GM12878 (cell line): ENCODE data around the gene TCOF1. TPM values are rescaled to one million over a fixed set of nuclear protein-coding genes. Genes with fewer than 3 reads are reported as not detected.

Source experiments
- BCL3 ChIP-seq: IDR thresholded peaks from 2 replicates; pipeline ENCODE4 v1.6.1; 2011; ENCODE audit warnings: borderline replicate concordance, low read depth, mild to moderate bottlenecking, moderate library complexity, low read length; ENCODE audit not compliant: insufficient read depth, poor library complexity, severe bottlenecking
- MAX ChIP-seq: IDR thresholded peaks from 2 replicates; pipeline ENCODE4 v1.6.1; 2012; ENCODE audit warnings: low read depth, low read length, improper control_type of control experiment
- ZBED1 ChIP-seq: IDR thresholded peaks from 2 replicates; pipeline ENCODE4 v1.6.1; 2016; ENCODE audit warnings: borderline replicate concordance
- ZBTB4 ChIP-seq: fragments of 450-650 bp; formaldehyde crosslinking; IDR thresholded peaks from 2 replicates; pipeline ENCODE4 v1.4.0; 2022; ENCODE audit warnings: mild to moderate bottlenecking, moderate library complexity
- polyA plus RNA-seq, 11 experiments: library from polyadenylated mRNA; depleted of rRNA in 4 of 11; unstranded in 6 of 11; stranded (reverse) in 5 of 11; fragments of >200 nt; fragmentation: Nextera tagmentation in 4 of 11; fragmentation: Illumina TruSeq in 1 of 11; extraction: Ambion mirVana in 4 of 11; extraction: Trizol in 1 of 11; gene quantifications; 1 replicate in 1 of 11; 2 replicates in 10 of 11; pipeline versions ENCODE4 v1.2.1 to v1.2.3, GENCODE V29; 2011 to 2016; ENCODE audit warnings: inconsistent platforms in 2 of 11, missing spikeins in 2 of 11, low read depth in 1 of 11
- total RNA-seq, 4 experiments: library from RNA; depleted of rRNA in 3 of 4; stranded (reverse); fragments of >200 nt in 3 of 4; fragmentation: Illumina TruSeq in 1 of 4; extraction: Trizol in 1 of 4; gene quantifications; 2 replicates each; pipeline versions ENCODE4 v1.2.1 to v1.2.3, GENCODE V29; 2013 to 2021

Gene TCOF1
- total and polyA plus RNA-seq, 10 of the 15 experiments (the other 5 are each of a cell fraction or from before 2014, with no cell fraction given), result 8.7 to 83.9 (median 38.9) TPM

- TF ChIP-seq MAX (no peak), ZBTB4 (CRISPR knock-in tag) (peak; percentile 43; the same call in 1 of the 2 replicates), ZBED1 (peak; percentile 34; the same call in 1 of the 2 replicates), BCL3 (peak; percentile 17)
These were observed 47.7 kb downstream of the TCOF1 start (continued) for GRCh38 chr5:150404941-150405816.
